Heart left ventricle (tissue), 13 donors: ENCODE data around the gene GLYATL2.

Experiments
- CTCF ChIP-seq, 12 donors: fragments of 200-600 bp; sonication (generic) in 4 of 12; IDR thresholded peaks; one replicate each; pipeline versions ENCODE4 v1.5.0 to v1.8.0; 2018 to 2022; ENCODE audit warnings: antibody characterized with exemption in 12 of 12, mild to moderate bottlenecking in 5 of 12
- POLR2A ChIP-seq, 2 donors: fragments of 450-650 bp; IDR thresholded peaks; one replicate each; pipeline ENCODE4 v1.6.1; 2017; ENCODE audit warnings: antibody characterized with exemption in 2 of 2, mild to moderate bottlenecking in 2 of 2, moderate library complexity in 2 of 2
- donor health status: ischemic (EF 13 %, LVEDD 7.1; RV severe dilation, severe dysfunction).
- donor health status: DM: no; HTN: yes; CAD: no.
- donor health status: DM: no; HTN: no; CAD: no.
- donor health status: ischemic (EF 25% LVEDD 6.9; RV normal size, moderate dysfunction).
- donor health status: ischemic (EF 25% LVEDD 5.7; RV mildly dilated, moderate dysfunction).
- donor health status: ischemic (EF 35%, LVEDD 5.7; RV mildly dilated, moderate dysfunction).
- donor health status: nonischemic (EF 11% LVEDD 7.7; RV severe dilation, severe dysfunction).
- donor health status: DM: yes; HTN: yes; CAD: no.
- donor health status: PGD.
- donor health status: ischemic (EF 29% LVEDD 5.4; RV normal size, mild dysfunction).
- donor health status: nonischemic (EF 23%, LVEDD 6.1; RV moderate dilation, normal function).

DNA sequence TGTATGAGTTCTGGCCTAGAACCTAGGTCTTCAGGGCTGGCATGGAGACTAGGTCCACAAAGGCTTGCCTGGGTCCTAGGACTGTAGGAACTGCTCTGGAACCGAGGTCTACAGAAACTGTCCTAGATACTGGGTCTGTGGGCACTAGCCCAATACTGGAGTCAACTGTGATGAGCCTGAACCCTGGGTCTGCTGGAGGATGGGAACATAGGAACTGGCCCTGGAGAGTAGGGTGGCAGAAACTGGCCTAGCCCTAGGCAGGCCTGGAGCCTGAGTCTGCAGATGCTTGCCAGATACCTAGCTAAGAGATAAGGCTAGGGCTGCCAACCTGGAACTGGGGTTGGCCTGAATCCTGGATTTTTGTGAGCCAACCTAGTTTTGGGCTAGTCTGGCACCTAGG lies 19.2 kb upstream of the GLYATL2 start:
- no peak for TF ChIP-seq POLR2A (IDR thresholded peaks at IDR 0.05)
- no peak for TF ChIP-seq CTCF (IDR thresholded peaks at IDR 0.05)
